ENCODE data around the gene CHTOP.
A peak's percentile ranks its signal among the peaks of the same experiment; 100 is the strongest.
"Not testable (repeated sequence)": the region's sequence is repeated elsewhere in the genome, so short reads cannot be mapped to it uniquely, and the experiment has no call there.

Gene CHTOP

GRCh38 chr1:153631047-153632022 is 2.5 kb upstream of the CHTOP start:
- no peak for DNase-seq (ENCODE audit: low spot score)

GRCh38 chr1:153633161-153633753 is 609 bp upstream of the CHTOP start:
- no peak for DNase-seq (ENCODE audit: low spot score)

GRCh38 chr1:153635872-153636271 is 2.0 kb downstream of the CHTOP start:
- no peak for DNase-seq (ENCODE audit: low spot score)

- DNase-seq (ENCODE audit: low spot score): no peak
Observed at GRCh38 chr1:153636312-153636711, 2.4 kb downstream of the CHTOP start.

GRCh38 chr1:153638261-153638660 is 4.4 kb downstream of the CHTOP start:
- DNase-seq (ENCODE audit: low spot score): no peak

- no peak for DNase-seq (ENCODE audit: low spot score)
Observed at GRCh38 chr1:153639280-153639679, 5.4 kb downstream of the CHTOP start.

- not testable (repeated sequence) for DNase-seq (ENCODE audit: low spot score)
Observed at GRCh38 chr1:153640213-153640612, 6.3 kb downstream of the CHTOP start.

- no peak for DNase-seq (ENCODE audit: low spot score)
Observed at GRCh38 chr1:153640861-153641260, 7.0 kb downstream of the CHTOP start.

- DNase-seq (ENCODE audit: low spot score): no peak
Observed at GRCh38 chr1:153642161-153642560, 8.3 kb downstream of the CHTOP start.

GRCh38 chr1:153643100-153643499 is 9.2 kb downstream of the CHTOP start:
- DNase-seq (ENCODE audit: low spot score): no peak

- no peak for DNase-seq (ENCODE audit: low spot score)
Observed at GRCh38 chr1:153643816-153644215, 9.9 kb downstream of the CHTOP start.

GRCh38 chr1:153646672-153647345 is 12.9 kb downstream of the CHTOP start:
- DNase-seq (ENCODE audit: low spot score): no peak

- no peak for DNase-seq (ENCODE audit: low spot score)
Observed at GRCh38 chr1:153647346-153647714, 13.5 kb downstream of the CHTOP start.

- no peak for DNase-seq (ENCODE audit: low spot score)
Observed at GRCh38 chr1:153648000-153648643, 14.3 kb downstream of the CHTOP start.

GRCh38 chr1:153649137-153649862 is 15.4 kb downstream of the CHTOP start:
- no peak for DNase-seq (ENCODE audit: low spot score)

- DNase-seq (ENCODE audit: low spot score): no peak
Observed at GRCh38 chr1:153649863-153650235, 16.0 kb downstream of the CHTOP start.

- DNase-seq (ENCODE audit: low spot score): no peak
Observed at GRCh38 chr1:153651771-153652170, 17.9 kb downstream of the CHTOP start.

GRCh38 chr1:153652805-153653500 is 19.1 kb downstream of the CHTOP start:
- DNase-seq (ENCODE audit: low spot score): no peak

- DNase-seq (ENCODE audit: low spot score): no peak
Observed at GRCh38 chr1:153655333-153655732, 21.5 kb downstream of the CHTOP start.

GRCh38 chr1:153658400-153659174 is 24.7 kb downstream of the CHTOP start, which contains the start of gene SNAPIN:
Gene SNAPIN, plus strand, starts transcription at chr1:153658703. Its CDS starts 41 bp downstream, at chr1:153658744.
- DNase-seq (ENCODE audit: low spot score): peak; percentile 92
